ENCODE results near the gene TSPAN17. TPM values are rescaled to one million over a fixed set of nuclear protein-coding genes. Genes with fewer than 3 reads are reported as not detected.

Gene TSPAN17
- total RNA-seq, 1 donor from 2014 or later: 47.3 TPM

DNA sequence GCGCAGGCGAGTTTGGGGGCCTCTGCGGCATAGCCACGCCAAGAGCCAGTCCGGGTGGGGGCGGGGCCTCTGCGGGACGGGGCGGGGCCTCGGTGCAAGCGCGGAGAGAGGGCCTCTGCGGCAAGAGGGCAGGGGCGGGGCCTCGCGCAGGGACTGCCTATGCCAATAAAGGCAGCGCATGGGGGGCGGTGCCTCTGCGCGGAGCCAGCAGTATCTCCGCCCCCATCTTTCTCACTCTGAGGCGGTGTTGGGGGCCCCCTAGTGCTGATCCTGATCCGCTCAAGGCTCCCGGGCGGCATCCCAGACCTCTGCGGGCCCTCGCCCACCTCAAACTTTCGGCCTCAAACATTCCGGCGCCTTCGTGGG lies 28.1 kb upstream of the TSPAN17 start:
- Mint-ChIP-seq H3K4me3 (no peak overlapping the region), H3K9me3 (no peaks in the 10 kb centered on the region), H3K4me1 (peaks cover 6% of the 10 kb centered on the region), H3K36me3 (no peaks in the 10 kb centered on the region), H3K27ac (no peak overlapping the region), H3K27me3 (ENCODE audit: low read depth) (peaks cover 94% of the 10 kb centered on the region)
- DNase-seq (ENCODE audit: low spot score in 2 of 2, unreplicated experiment in 2 of 2): peak in 1 of 2 experiments; percentile 49
- no peak for TF ChIP-seq CTCF (IDR thresholded peaks at IDR 0.05; ENCODE audit: unreplicated experiment)

- H3K27me3 Mint-ChIP-seq (ENCODE audit: low read depth): peaks cover 95% of the 10 kb centered on the region
- no peak overlapping the region for H3K27ac Mint-ChIP-seq
- H3K9me3 Mint-ChIP-seq: no peaks in the 10 kb centered on the region
- no peak for TF ChIP-seq CTCF (IDR thresholded peaks at IDR 0.05; ENCODE audit: unreplicated experiment)
- H3K4me3 Mint-ChIP-seq: no peak overlapping the region
- peaks cover 6% of the 10 kb centered on the region for H3K4me1 Mint-ChIP-seq
- no peak for DNase-seq (ENCODE audit: low spot score in 2 of 2, unreplicated experiment in 2 of 2)
- no peaks in the 10 kb centered on the region for H3K36me3 Mint-ChIP-seq
Measured at GRCh38 chr5:176619569-176620332, 27.5 kb upstream of the TSPAN17 start.

- TF ChIP-seq CTCF (IDR thresholded peaks at IDR 0.05; ENCODE audit: unreplicated experiment): no peak
- H3K4me1 Mint-ChIP-seq: peaks cover 6% of the 10 kb centered on the region
- H3K27me3 Mint-ChIP-seq (ENCODE audit: low read depth): peaks cover 96% of the 10 kb centered on the region
- no peaks in the 10 kb centered on the region for H3K36me3 Mint-ChIP-seq
- no peak overlapping the region for H3K4me3 Mint-ChIP-seq
- H3K9me3 Mint-ChIP-seq: no peaks in the 10 kb centered on the region
- no peak for DNase-seq (ENCODE audit: low spot score in 2 of 2, unreplicated experiment in 2 of 2)
- no peak overlapping the region for H3K27ac Mint-ChIP-seq
Measured at GRCh38 chr5:176620333-176620981, 26.8 kb upstream of the TSPAN17 start.

DNA sequence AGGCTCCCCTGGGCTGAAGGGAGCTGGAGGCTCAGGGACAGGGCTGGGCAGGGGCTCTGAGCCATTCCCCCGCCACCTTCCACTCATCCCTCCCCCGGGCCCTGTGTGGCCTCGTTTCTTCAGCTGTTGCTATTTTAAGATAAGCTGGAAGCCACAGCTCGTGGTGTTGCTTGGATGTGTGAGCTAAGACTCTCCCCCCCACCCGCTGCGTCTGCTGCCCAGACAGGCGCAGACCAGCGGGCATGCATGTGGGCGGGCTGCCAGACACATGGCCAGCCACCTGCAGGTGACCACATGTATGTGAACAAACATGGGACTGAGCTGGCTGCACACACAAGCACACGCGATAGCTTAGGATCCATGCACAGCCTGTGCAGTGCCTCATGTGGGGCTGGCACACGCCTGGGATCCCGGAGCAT lies 25.6 kb upstream of the TSPAN17 start:
- Mint-ChIP-seq H3K36me3 (no peaks in the 10 kb centered on the region), H3K9me3 (no peaks in the 10 kb centered on the region), H3K27me3 (ENCODE audit: low read depth) (peaks cover 96% of the 10 kb centered on the region), H3K4me3 (no peak overlapping the region), H3K4me1 (peaks cover 6% of the 10 kb centered on the region), H3K27ac (no peak overlapping the region)
- TF ChIP-seq CTCF (IDR thresholded peaks at IDR 0.05; ENCODE audit: unreplicated experiment): no peak
- DNase-seq (ENCODE audit: low spot score in 2 of 2, unreplicated experiment in 2 of 2): no peak

GRCh38 chr5:176624142-176624541 lies 23.1 kb upstream of the TSPAN17 start:
- no peaks in the 10 kb centered on the region for H3K36me3 Mint-ChIP-seq
- H3K4me1 Mint-ChIP-seq: peaks cover 6% of the 10 kb centered on the region
- no peak overlapping the region for H3K27ac Mint-ChIP-seq
- no peak for DNase-seq (ENCODE audit: low spot score in 2 of 2, unreplicated experiment in 2 of 2)
- TF ChIP-seq CTCF (IDR thresholded peaks at IDR 0.05; ENCODE audit: unreplicated experiment): no peak
- no peaks in the 10 kb centered on the region for H3K9me3 Mint-ChIP-seq
- peaks cover 97% of the 10 kb centered on the region for H3K27me3 Mint-ChIP-seq (ENCODE audit: low read depth)
- H3K4me3 Mint-ChIP-seq: no peak overlapping the region

Measured in mesothelial cell of epicardium (in vitro differentiated cells).